Neuronal stem cell (in vitro differentiated cells): ENCODE data around the gene KLHL2.
"Not testable (repeated sequence)": the region's sequence is repeated elsewhere in the genome, so short reads cannot be mapped to it uniquely, and the experiment has no call there.

Source experiments
- DNase-seq: peaks from one replicate; pipeline ENCODE4 v3.0.0-alpha.2; 2013; ENCODE audit warnings: low spot score
- H2AFZ ChIP-seq: one replicate; pipeline ENCODE4 v1.6.1; 2013; ENCODE audit warnings: mild to moderate bottlenecking, low read length, inconsistent platforms
- H2AK5ac ChIP-seq: 2 replicates; pipeline ENCODE4 v1.6.1; 2013; ENCODE audit warnings: low read depth, mild to moderate bottlenecking, inconsistent platforms, low read length, moderate library complexity, mixed read lengths
- H2BK120ac ChIP-seq: 2 replicates; pipeline ENCODE4 v1.6.1; 2013; ENCODE audit warnings: low read depth, mild to moderate bottlenecking, inconsistent platforms, low read length, moderate library complexity, mixed read lengths
- H2BK12ac ChIP-seq: one replicate; pipeline ENCODE4 v1.6.1; 2013; ENCODE audit warnings: low read length, inconsistent platforms
- H2BK15ac ChIP-seq: 2 replicates; pipeline ENCODE4 v1.6.1; 2013; ENCODE audit warnings: mild to moderate bottlenecking, low read length, inconsistent platforms, mixed read lengths
- H2BK5ac ChIP-seq: one replicate; pipeline ENCODE4 v1.6.1; 2013; ENCODE audit warnings: inconsistent platforms, mild to moderate bottlenecking, low read length, moderate library complexity
- H3K14ac ChIP-seq: one replicate; pipeline ENCODE4 v1.6.1; 2013; ENCODE audit warnings: low read length, inconsistent platforms
- H3K18ac ChIP-seq: 2 replicates; pipeline ENCODE4 v1.6.1; 2013; ENCODE audit warnings: low read length, inconsistent platforms
- H3K23ac ChIP-seq: 2 replicates; pipeline ENCODE4 v1.6.1; 2013; ENCODE audit warnings: low read depth, mild to moderate bottlenecking, mixed read lengths, low read length, inconsistent platforms; ENCODE audit not compliant: poor library complexity
- H3K27ac ChIP-seq: replicated peaks from 3 replicates; pipeline ENCODE4 v1.5.1; 2013; ENCODE audit warnings: low read length, inconsistent platforms
- H3K27me3 ChIP-seq, 3 experiments: 2 replicates each; pipeline ENCODE4 v1.6.1; 2013; ENCODE audit warnings: low read length in 3 of 3, mild to moderate bottlenecking in 2 of 3, inconsistent platforms in 1 of 3, low read depth in 1 of 3, mixed read lengths in 1 of 3, moderate library complexity in 1 of 3; ENCODE audit not compliant: control insufficient read depth in 3 of 3, insufficient read depth in 3 of 3
- H3K36me3 ChIP-seq, 2 donors: replicated peaks in 1 of 2; 2 replicates each; pipeline ENCODE4 v1.6.1; 2013; ENCODE audit warnings: low read length in 2 of 2; ENCODE audit not compliant: control insufficient read depth in 2 of 2, insufficient read depth in 2 of 2
- H3K4ac ChIP-seq: 2 replicates; pipeline ENCODE4 v1.6.1; 2013; ENCODE audit warnings: inconsistent platforms, mild to moderate bottlenecking, low read length, moderate library complexity
- H3K4me1 ChIP-seq, 2 donors: 1 replicate in 1 of 2; 2 replicates in 1 of 2; pipeline ENCODE4 v1.6.1; 2013; ENCODE audit warnings: low read length in 2 of 2, low read depth in 1 of 2; ENCODE audit not compliant: control insufficient read depth in 2 of 2, insufficient read depth in 1 of 2
- H3K4me2 ChIP-seq: one replicate; pipeline ENCODE4 v1.6.1; 2013; ENCODE audit warnings: mild to moderate bottlenecking, low read length, inconsistent platforms; ENCODE audit not compliant: insufficient read depth, poor library complexity, severe bottlenecking
- H3K4me3 ChIP-seq, 2 donors: 2 replicates each; pipeline ENCODE4 v1.5.1; 2013; ENCODE audit warnings: low read length in 2 of 2, mild to moderate bottlenecking in 2 of 2, inconsistent platforms in 1 of 2, moderate library complexity in 1 of 2
- H3K79me1 ChIP-seq: one replicate; pipeline ENCODE4 v1.6.1; 2013; ENCODE audit warnings: low read depth, mild to moderate bottlenecking, inconsistent platforms, low read length, moderate library complexity
- H3K9ac ChIP-seq: one replicate; pipeline ENCODE4 v1.6.1; 2013; ENCODE audit warnings: mild to moderate bottlenecking, low read depth, low read length, inconsistent platforms; ENCODE audit not compliant: poor library complexity
- H3K9me3 ChIP-seq, 2 donors: replicated peaks in 1 of 2; 2 replicates each; pipeline versions ENCODE3 to v1.6.1; 2013; ENCODE audit warnings: low read length in 2 of 2, mild to moderate bottlenecking in 2 of 2, inconsistent platforms in 1 of 2, low read depth in 1 of 2, mixed read lengths in 1 of 2, moderate library complexity in 1 of 2; ENCODE audit not compliant: control insufficient read depth in 2 of 2, insufficient read depth in 1 of 2
- H4K8ac ChIP-seq: one replicate; pipeline ENCODE4 v1.6.1; 2013; ENCODE audit warnings: low read depth, mild to moderate bottlenecking, inconsistent platforms, low read length, moderate library complexity
- H4K91ac ChIP-seq: one replicate; pipeline ENCODE4 v1.6.1; 2013; ENCODE audit warnings: low read length, low read depth, mild to moderate bottlenecking, inconsistent platforms; ENCODE audit not compliant: poor library complexity
- WGBS, 2 donors: extraction: QIAGEN DNeasy Blood & Tissue Kit; methylation state at CpG; one replicate each; pipeline ENCODE4 v1.1.7; 2013; ENCODE audit warnings: missing lambda C conversion rate in 2 of 2, mixed read lengths in 1 of 2; ENCODE audit not compliant: insufficient read length in 2 of 2, insufficient replicate concordance in 1 of 2; ENCODE audit errors: extremely low coverage in 2 of 2; 5-methylcytosine and 5-hydroxymethylcytosine counted together

Gene KLHL2

DNA sequence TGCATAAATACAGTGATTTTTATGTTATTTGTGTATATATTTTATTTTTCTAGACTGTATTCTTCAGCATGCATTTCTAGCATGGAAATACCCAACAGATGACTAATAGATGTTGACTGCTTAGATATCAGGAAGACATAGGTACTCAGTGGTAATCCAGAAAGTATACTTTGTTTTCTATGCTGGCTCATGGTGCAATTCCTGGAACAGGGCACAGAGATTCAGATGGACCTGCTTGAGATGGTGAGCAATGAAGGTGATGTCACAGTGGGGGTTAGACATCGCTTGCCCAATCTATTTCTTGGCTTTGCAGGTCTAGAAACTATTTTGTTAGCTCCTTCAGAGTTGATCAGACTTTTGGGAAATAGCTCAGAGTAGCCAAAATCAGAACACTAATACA, 41.5 kb downstream of the KLHL2 start:
- H3K27ac ChIP-seq, H2BK15ac ChIP-seq, H3K4ac ChIP-seq, H2AFZ ChIP-seq, H4K8ac ChIP-seq, H2BK12ac ChIP-seq, H4K91ac ChIP-seq, H3K14ac ChIP-seq, H3K18ac ChIP-seq, H2BK5ac ChIP-seq, DNase-seq, H3K36me3 ChIP-seq, H2AK5ac ChIP-seq, H3K4me2 ChIP-seq, H3K4me1 ChIP-seq, H2BK120ac ChIP-seq, H3K9ac ChIP-seq, H3K9me3 ChIP-seq, H3K23ac ChIP-seq, H3K4me3 ChIP-seq, H3K79me1 ChIP-seq, H3K27me3 ChIP-seq: not testable (repeated sequence)
- no CpG with 5 or more reads among the region's 1 CpG for WGBS, 2 donors

GRCh38 chr4:165254771-165255170, 47.4 kb downstream of the KLHL2 start:
- not testable (repeated sequence) for H3K4me1 ChIP-seq, H3K23ac ChIP-seq, H3K18ac ChIP-seq, H3K27ac ChIP-seq, H3K14ac ChIP-seq, DNase-seq, H3K27me3 ChIP-seq, H3K4ac ChIP-seq, H3K9me3 ChIP-seq, H2BK120ac ChIP-seq, H3K9ac ChIP-seq, H2BK12ac ChIP-seq, H3K36me3 ChIP-seq, H4K91ac ChIP-seq, H2BK15ac ChIP-seq, H3K79me1 ChIP-seq, H2BK5ac ChIP-seq, H4K8ac ChIP-seq, H3K4me2 ChIP-seq, H2AK5ac ChIP-seq, H3K4me3 ChIP-seq, H2AFZ ChIP-seq
- no CpG with 5 or more reads among the region's 3 CpGs for WGBS, 2 donors

GRCh38 chr4:165255439-165255838, 48.1 kb downstream of the KLHL2 start:
- H2BK120ac ChIP-seq, H3K18ac ChIP-seq, H3K36me3 ChIP-seq, H2BK12ac ChIP-seq, H4K8ac ChIP-seq, H3K27me3 ChIP-seq, H3K23ac ChIP-seq, H3K9ac ChIP-seq, H3K4ac ChIP-seq, H3K14ac ChIP-seq, H3K27ac ChIP-seq, H4K91ac ChIP-seq, H3K9me3 ChIP-seq, H2BK5ac ChIP-seq, H3K4me3 ChIP-seq, H3K4me2 ChIP-seq, H2AFZ ChIP-seq, H2AK5ac ChIP-seq, H3K79me1 ChIP-seq, H3K4me1 ChIP-seq, H2BK15ac ChIP-seq, DNase-seq: not testable (repeated sequence)
- WGBS, 2 donors, result no CpG with 5 or more reads among the region's 4 CpGs

DNA sequence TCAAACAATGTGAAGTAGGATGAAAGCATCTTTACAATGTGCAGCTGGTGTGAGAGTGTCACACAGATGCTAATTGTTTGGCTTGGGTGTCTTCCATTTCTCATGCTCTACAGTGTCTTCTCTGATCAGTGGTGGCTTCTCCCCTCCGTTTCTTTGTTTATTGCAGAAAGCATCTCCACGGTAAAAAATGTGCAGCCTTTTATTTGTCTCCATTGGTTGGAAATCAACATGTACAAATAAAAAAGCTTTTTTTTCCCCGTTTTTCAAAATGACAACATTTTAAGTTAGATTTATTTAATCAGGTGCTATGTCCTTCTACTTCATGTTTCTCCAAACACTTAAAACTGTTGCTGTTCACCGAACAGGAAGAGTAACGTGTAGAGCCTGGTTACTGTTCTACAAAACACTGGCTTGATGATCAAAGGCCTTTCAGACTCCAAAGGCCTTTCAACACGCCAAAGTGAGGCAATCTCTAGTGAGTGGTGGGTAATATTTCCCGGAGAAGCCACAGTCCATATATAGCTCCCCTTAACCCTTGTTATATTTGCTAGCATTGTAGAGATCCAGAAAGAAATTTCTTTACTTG, 48.8 kb downstream of the KLHL2 start:
- H2BK120ac ChIP-seq, DNase-seq, H2BK12ac ChIP-seq, H3K79me1 ChIP-seq, H2AK5ac ChIP-seq, H2AFZ ChIP-seq, H3K23ac ChIP-seq, H3K18ac ChIP-seq, H3K36me3 ChIP-seq, H3K9me3 ChIP-seq, H4K8ac ChIP-seq, H2BK5ac ChIP-seq, H4K91ac ChIP-seq, H3K4me3 ChIP-seq, H3K27ac ChIP-seq, H3K14ac ChIP-seq, H2BK15ac ChIP-seq, H3K4me2 ChIP-seq, H3K9ac ChIP-seq, H3K27me3 ChIP-seq, H3K4me1 ChIP-seq, H3K4ac ChIP-seq: not testable (repeated sequence)
- no CpG with 5 or more reads among the region's 7 CpGs for WGBS, 2 donors
